ENCODE data around the gene CPSF6.
"Not testable (repeated sequence)": the region's sequence is repeated elsewhere in the genome, so short reads cannot be mapped to it uniquely, and the experiment has no call there.

CPSF6 gene

DNA sequence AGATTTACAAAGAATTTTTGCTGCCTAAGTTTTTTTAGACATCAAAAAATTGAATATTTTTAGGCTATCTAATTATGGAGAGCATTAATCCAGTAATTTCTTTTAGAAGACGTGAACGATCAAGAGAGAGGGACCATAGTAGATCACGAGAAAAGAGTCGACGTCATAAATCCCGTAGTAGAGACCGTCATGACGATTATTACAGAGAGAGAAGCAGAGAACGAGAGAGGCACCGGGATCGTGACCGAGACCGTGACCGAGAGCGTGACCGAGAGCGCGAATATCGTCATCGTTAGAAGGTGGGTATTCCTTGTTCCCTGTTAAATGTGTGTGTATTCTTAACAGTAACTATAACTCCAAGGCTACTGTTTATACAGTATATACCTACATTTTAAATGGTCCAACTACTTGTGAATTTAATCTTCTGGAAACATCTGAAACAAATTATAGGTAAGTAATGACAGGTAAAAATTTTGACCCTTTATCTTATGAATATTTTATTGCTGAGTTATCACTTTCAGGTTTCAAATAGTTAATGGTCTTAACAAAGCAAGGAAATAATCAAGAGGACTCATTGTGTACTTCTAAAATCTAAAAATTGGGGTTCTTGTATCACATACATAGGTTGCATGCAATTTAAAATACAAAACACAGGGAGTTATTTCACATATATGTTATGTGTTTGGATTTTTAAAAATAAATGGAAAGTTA lies 23.1 kb downstream of the CPSF6 start:
- DNase-seq = no peak

DNA sequence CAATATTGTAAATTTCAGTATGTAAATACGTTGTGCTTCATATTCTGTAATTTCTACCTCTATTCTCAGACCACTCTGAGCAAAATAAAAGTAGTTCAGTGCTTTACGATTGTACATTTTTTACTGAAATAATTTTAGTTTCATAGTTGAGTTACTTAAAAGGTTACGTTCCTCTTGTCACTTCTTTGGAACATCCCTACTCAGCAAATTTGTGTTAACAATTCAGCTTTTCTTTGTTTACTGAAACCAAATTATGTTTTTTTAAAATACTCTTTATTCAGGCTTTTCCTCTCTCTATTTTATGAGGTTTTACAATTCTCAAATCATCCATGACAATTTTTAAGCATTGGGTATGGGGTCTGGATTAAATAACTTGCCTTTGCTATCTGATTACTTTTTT lies 25.8 kb downstream of the CPSF6 start:
- no peak for DNase-seq

- not testable (repeated sequence) for DNase-seq
Measured at GRCh38 chr12:69265633-69266032, 26.3 kb downstream of the CPSF6 start.

DNA sequence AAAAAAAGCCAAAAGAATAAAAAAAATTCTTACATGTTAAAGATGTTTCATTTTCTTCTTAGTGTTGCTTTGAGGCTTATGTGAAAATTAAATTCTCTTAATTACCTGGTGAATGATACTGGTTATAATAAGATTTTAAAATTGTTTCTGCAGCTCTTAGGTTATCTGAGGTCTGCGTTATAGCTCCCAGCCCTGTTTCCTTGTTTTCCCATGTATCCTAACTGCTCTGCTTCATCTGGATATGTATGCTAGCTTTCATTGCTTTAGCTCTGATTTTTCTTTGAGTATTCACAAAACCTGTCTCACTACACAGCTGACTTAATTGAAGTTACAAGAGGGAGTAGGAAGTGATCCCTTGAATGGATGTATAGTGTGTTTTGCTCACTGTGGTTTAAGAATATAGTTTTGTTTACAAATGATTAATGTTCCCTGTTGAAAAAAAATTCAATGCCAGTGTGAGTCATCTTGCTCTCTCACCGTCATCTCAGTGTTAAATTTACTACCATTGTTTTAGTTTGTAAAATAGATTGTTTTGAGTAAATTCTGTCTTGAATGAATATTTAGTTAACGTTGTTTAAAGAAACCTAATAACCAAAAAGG lies 26.8 kb downstream of the CPSF6 start:
- no peak for DNase-seq

- DNase-seq = no peak
Measured at GRCh38 chr12:69269736-69270135, 30.4 kb downstream of the CPSF6 start.

DNA sequence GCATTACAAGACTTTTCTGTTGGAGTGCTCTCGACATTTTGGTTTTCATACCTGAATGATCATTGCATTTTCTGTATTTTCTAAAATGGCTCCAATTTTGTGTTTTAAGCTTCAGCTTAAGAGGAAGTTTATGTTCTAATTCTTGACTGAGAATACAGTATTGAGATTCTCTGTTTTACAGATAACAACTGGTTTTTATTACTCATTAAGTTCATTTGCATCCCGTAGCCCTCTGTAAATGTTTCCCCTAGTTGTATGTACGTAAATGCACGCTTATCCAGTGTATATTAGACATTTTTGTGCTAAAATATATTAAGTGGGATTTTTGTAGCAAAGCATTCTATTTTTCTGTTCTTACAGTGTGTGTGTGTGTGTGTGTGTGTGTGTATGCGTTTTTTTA lies 33.1 kb downstream of the CPSF6 start:
- no peak for DNase-seq

DNA sequence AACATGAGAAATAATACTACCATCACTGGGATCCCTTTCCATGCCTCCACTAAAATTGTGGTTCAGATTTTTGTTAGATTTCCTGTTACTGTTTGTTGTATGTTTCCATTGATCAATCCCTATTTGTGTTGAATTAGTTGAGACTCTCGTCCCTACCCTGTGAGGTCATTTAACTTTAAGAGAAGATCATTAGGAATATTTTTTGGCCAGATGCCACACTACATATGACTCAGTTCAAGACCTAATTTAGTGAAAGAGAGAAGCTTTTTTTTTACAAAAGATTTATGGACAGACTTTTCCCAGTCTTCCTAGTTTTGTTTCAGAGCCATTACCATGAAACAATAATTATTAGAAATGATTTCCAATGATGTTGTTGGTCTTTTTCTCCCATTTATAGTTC lies 35.5 kb downstream of the CPSF6 start:
- DNase-seq = no peak

DNA sequence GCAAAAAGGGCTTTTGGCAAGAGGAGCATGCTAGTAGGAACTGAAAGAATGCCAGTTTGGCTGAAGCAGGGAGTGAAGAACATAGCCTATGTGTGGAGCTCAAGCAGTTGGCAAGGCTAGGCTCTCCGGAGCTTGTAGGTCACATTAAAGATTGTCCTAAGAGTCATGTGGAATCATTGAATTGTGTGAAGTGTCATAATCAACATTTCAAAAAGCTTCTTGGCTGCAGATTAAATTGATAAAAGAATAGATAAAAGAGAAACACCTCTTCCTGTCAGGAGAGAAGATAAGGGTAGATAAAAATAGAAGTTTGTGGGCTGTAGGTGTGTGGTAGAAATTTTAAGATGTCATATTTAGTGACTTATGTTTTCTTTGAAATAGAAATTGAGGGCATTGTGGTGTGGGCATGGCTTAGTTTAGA lies 36.1 kb downstream of the CPSF6 start:
- DNase-seq = no peak

DNA sequence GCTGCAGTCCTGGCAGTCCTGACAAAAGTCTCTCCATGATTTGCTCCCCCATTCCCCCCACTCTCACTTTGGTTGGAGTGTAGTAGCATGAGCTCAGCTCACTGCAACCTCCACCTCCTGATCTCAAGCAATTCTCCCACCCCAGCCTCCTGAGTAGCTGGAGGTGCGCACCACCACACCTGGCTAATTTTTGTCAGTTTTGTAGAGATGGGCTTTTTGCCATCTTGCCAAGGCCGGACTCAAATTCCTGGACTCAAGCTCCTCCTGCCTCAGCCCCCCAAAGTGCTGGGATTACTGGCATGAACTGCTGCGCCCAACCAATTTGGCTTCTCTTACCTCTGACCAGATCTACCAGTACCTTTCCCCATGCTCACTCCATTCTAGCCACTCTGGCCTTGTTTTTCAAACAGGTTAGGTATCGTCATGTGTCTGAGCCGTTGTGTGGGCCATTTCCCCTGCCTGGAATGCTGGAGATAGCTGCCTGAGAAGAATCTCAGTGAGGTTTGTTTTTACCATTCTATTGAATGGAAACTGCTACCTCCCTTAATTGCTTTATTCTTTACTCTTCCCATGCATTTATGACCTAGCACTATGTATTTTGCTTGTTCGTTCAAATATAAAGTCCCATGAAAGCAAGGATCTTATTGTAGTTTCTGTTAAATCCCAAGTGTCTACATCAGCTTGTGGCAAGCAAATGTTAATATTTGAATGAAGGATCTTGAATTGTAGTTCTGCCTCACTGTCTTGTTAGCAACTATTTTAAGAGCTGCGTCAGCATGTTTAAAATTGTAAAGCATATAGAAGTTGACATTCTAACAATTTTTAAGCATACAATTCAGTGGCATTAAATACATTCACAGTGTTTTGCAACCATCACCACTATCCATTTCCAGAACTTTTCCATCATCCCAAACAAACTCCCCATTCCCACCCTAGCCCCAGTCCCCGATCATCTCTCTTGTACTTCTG lies 39.7 kb downstream of the CPSF6 start:
- no peak for DNase-seq

DNA sequence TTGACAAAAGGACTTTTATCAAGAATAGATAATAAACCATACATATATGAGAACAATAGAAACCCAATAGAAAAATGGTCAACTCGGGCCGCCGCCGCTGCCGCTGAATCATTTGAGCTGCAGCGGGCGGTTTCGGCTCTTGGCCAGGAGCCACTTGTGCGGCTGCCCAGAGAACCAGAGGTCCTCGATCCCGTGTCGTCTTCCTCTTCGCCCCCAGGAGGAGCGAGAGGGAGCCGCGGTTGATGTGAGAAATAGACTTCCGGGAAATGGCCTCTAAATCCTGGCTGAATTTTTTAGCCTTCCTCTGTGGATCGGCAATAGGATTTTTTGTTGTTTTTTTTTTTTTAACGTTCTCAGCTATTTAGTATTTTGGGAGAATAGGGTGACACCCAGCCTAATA lies 44.8 kb downstream of the CPSF6 start:
- peak; percentile 55 for DNase-seq

DNA sequence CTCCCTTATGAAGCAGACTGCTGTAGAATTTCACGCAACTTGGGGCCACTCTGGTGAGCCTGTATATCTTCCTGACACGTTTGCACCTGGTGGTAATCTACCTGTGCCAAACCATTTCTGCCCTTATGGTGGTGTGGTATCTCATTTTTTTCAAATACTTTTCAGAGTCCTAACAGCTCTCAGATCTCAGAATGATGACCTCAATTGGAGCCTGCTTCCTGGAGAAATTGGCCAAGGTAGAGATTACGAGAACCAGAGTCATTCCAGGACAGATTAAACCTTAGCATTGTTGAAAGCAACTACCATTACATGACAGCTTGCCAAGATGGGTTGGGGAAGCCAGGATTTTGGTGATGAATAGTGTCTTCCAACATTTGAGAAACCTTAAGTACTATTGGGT lies 48.2 kb downstream of the CPSF6 start:
- DNase-seq = no peak

GRCh38 chr12:69290545-69291277 lies 51.3 kb downstream of the CPSF6 start:
- peak; percentile 86 for DNase-seq

- no peak for DNase-seq
Measured at GRCh38 chr12:69291278-69291593, 51.9 kb downstream of the CPSF6 start.

GRCh38 chr12:69298133-69298532 lies 58.8 kb downstream of the CPSF6 start:
- DNase-seq = no peak

- no peak for DNase-seq
Measured at GRCh38 chr12:69298947-69299346, 59.6 kb downstream of the CPSF6 start.

DNA sequence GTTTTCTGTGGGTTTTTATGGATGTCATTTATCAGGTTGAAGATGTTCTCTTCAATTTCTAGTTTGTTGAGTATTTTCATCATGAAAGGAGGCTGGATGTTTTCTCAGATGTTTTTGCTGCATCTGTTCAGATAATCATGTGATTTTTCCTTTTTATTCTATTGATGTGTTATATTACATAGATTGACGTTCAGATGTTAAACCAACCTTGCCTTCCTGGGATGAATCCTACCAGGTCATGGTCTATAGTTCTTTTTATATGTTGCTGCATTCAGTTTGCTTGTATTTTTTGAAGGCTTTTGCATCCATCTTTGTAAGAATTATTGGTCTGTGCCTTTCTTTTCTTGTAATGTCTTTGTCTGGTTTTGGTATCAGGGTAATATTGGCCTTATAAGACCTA lies 64.9 kb downstream of the CPSF6 start:
- DNase-seq = no peak

GRCh38 chr12:69309461-69309860 lies 70.1 kb downstream of the CPSF6 start:
- DNase-seq = no peak

GRCh38 chr12:69313209-69313608 lies 73.8 kb downstream of the CPSF6 start:
- no peak for DNase-seq

GRCh38 chr12:69316784-69317183 lies 77.4 kb downstream of the CPSF6 start:
- not testable (repeated sequence) for DNase-seq

- DNase-seq = not testable (repeated sequence)
Measured at GRCh38 chr12:69317233-69317632, 77.9 kb downstream of the CPSF6 start.

DNA sequence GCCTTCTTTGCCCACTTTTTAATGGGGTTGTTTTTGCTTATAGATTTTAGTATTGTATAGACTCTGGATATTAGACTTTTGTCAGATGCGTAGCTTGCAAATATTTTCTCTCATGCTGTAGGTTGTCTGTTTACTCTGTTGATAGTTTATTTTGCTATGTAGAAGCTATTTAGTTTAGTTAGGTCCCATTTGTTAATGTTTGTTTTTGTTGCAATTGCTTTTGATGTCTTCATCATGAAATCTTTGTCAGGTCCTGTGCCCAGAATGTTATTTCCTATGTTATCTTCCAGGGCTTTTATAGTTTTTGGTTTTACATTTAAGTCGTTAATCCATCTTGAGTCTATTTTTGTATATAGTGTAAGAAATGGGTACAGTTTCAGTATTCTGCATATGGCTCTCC lies 78.9 kb downstream of the CPSF6 start:
- no peak for DNase-seq

- DNase-seq = no peak
Measured at GRCh38 chr12:69321351-69321750, 82.0 kb downstream of the CPSF6 start.
